Left lobe of liver (tissue), 2 donors: ENCODE results near the gene THSD4. TPM values are rescaled to one million over a fixed set of nuclear protein-coding genes. Genes with fewer than 3 reads are reported as not detected.
A peak's percentile ranks its signal among the peaks of the same experiment; 100 is the strongest.
"Not testable (repeated sequence)": the region's sequence is repeated elsewhere in the genome, so short reads cannot be mapped to it uniquely, and the experiment has no call there.

ENCODE experiments used
- ATAC-seq: fragments of 200-7000 bp; cut with Tn5 transposase; one replicate; pipeline ENCODE4 v1.9.1; 2020; ENCODE audit warnings: mild to moderate bottlenecking, moderate library complexity
- DNase-seq: peaks from one replicate; pipeline ENCODE4 v3.0.0-alpha.2; 2020; ENCODE audit warnings: low spot score
- total RNA-seq: library from RNA; stranded (reverse); gene quantifications from one replicate; pipeline ENCODE4 v1.2.1, GENCODE V29; 2021
- donor health status: DM: no; HTN: no; CAD: no; lungs with moderate emphysema.
- donor health status: DM: no; HTN: yes; CAD: no.

THSD4 gene
- total RNA-seq, 1 donor from 2014 or later = 19.5 TPM

- not testable (repeated sequence) for ATAC-seq, DNase-seq
Observed at GRCh38 chr15:71401728-71402127, 286.5 kb downstream of the THSD4 start.

DNA sequence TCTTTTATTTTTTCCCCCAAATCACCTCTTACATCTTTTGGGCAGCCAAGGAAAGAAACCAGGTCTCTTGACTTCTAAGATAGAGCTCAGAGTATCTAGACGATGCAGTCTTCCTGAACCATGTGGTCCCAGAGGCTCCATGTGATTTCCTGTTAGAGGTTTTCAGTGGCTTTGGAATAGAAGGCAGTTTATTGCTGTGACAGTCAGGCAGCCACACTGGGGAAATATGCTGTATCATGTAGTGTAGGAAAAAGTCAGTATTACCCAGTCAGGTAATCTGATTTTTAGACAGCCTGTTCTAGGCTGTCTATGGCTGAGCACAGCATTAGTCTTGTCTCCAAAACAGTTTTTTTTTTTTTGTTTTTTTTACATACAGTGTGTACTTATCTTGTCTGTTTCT, 294.3 kb downstream of the THSD4 start:
- no peak for ATAC-seq

DNA sequence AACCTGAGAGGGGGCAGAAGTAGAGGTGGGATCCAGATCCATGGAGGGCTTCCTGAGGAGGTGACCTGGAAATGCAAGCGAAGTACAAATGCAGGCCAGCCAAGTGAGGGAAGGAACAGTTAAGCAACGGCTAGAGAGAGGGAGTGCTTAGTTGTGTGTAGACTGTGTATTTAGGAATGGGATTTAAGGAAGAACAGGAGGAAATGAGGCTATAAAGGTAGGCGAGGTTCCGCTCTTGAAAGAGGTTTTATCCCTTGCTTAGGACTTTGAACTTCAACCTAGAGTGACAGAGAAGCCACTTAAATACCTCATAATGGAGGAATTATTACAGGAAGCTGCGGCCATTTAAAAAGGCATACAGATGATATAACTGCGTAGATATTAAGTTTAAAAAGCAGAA, 295.1 kb downstream of the THSD4 start:
- ATAC-seq = peak; percentile 9
- no peak for DNase-seq

More for the DNA sequence above, 294.3 kb downstream of the THSD4 start:
- DNase-seq = no peak

- DNase-seq = no peak
- no peak for ATAC-seq
Observed at GRCh38 chr15:71411538-71412482, 296.5 kb downstream of the THSD4 start.

- DNase-seq = no peak
- ATAC-seq = no peak
Observed at GRCh38 chr15:71413419-71413818, 298.1 kb downstream of the THSD4 start.

- DNase-seq (no peak), ATAC-seq (peak; percentile 92)
Observed at GRCh38 chr15:71414853-71415252, 299.6 kb downstream of the THSD4 start.

GRCh38 chr15:71422530-71423259, 307.4 kb downstream of the THSD4 start:
- ATAC-seq (no peak), DNase-seq (no peak)

GRCh38 chr15:71424765-71425164, 309.5 kb downstream of the THSD4 start:
- no peak for DNase-seq

GRCh38 chr15:71425388-71425787, 310.1 kb downstream of the THSD4 start:
- no peak for DNase-seq
- no peak for ATAC-seq

More at GRCh38 chr15:71424765-71425164, 309.5 kb downstream of the THSD4 start:
- ATAC-seq = no peak

DNA sequence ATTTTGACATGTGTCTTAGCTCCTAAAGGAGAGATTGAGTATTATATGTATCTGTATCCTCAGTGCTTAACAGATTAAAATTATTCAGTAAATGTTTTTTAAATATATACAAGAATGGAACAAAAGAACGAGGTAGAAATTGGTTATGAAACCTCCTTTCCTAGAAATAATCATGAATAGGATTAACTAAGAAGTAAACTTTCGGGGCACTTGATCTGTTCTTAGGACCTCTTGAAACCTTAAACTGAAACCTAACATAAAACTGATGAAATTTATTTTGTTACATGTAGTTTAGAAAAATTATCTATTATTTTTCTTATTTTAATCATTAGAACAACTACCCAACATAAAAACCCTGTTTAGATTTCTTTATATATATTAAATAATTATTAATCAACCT, 311.5 kb downstream of the THSD4 start:
- no peak for ATAC-seq
- DNase-seq = no peak

GRCh38 chr15:71430782-71431181, 315.5 kb downstream of the THSD4 start:
- no peak for DNase-seq
- no peak for ATAC-seq

DNA sequence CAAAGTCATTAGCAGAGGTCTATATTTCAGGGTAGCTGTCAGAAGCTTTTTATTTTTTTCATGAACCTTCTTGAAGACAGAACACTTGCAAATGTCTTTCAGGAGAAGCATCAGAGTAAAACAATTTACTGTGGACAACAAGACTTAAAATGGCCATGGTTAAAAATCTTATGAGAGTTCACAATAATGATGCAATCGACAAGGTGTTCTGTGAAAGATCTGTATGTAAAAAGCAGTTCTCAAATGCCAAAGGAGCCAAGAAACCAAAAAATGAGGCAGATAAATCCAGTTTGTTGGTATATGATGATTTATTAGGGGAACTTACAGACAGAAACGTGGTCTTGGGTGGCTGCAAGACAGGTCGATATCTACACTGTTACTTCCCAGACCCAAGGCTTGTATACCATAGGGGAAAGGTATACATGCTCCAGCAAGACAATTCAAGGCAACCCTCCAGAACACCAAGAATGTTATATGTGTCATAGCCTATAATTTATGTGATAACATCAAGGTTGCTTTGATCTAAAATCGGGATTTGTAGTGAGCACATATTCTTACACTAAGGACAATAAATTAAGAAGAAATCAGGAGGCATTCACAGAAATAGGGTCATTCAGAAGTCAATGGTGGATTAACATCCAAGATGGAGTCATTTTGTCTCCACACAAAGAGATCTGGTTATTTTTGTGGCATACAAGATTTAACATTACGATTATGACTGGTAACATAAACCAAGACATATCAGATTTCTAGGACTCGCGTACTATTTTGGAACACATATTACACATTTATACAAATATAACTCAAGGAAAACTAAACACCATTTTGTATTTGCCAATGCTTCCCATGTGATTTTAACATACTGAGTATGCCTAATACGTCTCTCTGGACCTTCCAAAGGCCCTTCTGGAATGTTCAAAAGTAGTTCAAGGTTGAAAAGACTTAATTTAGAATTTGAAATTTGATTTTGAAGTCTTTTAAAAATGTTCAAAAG, 316.4 kb downstream of the THSD4 start:
- ATAC-seq (peak; percentile 35), DNase-seq (no peak)

- DNase-seq = no peak
- peak; percentile 49 for ATAC-seq
Observed at GRCh38 chr15:71433402-71433801, 318.1 kb downstream of the THSD4 start.

GRCh38 chr15:71434774-71435173, 319.5 kb downstream of the THSD4 start:
- ATAC-seq (no peak), DNase-seq (no peak)

GRCh38 chr15:71435552-71435951, 320.3 kb downstream of the THSD4 start:
- ATAC-seq (no peak), DNase-seq (no peak)

DNA sequence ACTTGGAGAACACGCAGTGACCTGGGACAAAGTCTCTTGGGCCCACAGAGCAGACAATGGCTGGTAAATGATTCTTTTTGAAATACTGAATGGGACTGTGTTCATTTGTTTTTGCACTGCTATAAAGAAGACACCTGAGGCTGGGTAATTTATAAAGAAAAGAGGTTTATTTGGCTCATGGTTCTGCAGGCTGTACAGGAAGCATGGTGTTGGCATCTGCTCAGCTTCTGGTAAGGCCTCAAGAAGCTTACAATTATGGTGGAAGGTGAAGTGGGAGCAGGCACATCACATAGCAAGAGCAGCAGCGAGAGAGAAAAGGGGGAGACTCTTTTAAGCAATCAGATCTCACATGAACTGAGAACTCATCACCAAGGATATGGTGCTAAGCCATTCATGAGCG, 321.6 kb downstream of the THSD4 start:
- ATAC-seq = peak; percentile 31

GRCh38 chr15:71437404-71437803, 322.1 kb downstream of the THSD4 start:
- no peak for DNase-seq
- no peak for ATAC-seq

More for the DNA sequence above, 321.6 kb downstream of the THSD4 start:
- DNase-seq = no peak

- no peak for DNase-seq
- no peak for ATAC-seq
Observed at GRCh38 chr15:71437919-71438318, 322.6 kb downstream of the THSD4 start.

GRCh38 chr15:71439478-71439877, 324.2 kb downstream of the THSD4 start:
- not testable (repeated sequence) for DNase-seq, ATAC-seq

GRCh38 chr15:71440489-71441110, 325.3 kb downstream of the THSD4 start:
- DNase-seq (no peak), ATAC-seq (peak; percentile 74)
